ENCODE results near the gene GALNT10.

Gene GALNT10

DNA sequence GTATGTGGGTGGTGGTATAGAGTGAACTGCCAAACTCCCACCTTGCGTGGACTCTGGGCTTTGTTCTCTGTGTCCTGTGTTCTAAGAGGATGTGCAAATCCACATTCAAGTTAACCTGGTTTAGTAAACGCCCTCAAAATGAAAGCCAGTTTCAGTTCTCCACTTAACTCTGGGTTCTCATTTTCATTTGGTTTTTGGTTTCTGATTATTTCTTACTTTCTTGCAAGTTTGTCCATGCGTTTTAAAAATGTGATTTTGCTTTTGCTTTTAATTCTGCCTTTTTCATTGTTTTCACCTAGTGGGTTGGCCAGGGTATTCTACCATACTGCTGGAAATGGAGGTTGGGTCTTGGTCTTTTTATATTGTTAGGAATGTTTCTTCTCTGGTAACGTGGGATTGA, 38.2 kb downstream of the GALNT10 start:
- H3K4me3 Mint-ChIP-seq: peak overlapping the region; percentile 7
- DNase-seq (ENCODE audit: low spot score in 2 of 2): no peak
- H3K27ac Mint-ChIP-seq: no peak overlapping the region
- H3K9me3 Mint-ChIP-seq: peaks cover 17% of the 10 kb centered on the region
- H3K4me1 Mint-ChIP-seq: peaks cover 59% of the 10 kb centered on the region
- peaks cover 18% of the 10 kb centered on the region for H3K36me3 Mint-ChIP-seq
- ATAC-seq: peak; percentile 53

DNA sequence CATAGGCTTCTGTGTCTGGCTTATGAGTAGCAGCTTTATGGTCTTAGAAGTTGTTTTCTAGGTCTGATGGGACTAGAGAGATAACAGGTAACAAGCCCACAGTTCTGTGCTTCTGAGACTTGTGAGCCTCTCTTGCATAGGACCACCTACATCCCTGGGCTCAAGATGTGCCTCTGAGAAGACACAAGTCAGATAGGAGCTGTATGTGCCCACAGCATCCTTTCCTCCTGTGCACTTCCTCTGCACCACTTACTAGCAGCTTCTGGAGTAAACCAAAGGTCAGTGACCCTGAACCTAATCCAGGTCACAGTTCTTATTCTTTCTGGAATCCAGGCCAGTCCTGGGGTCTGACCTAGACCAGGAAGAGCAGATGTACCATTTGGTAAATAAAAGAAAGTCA, 40.0 kb downstream of the GALNT10 start:
- Mint-ChIP-seq H3K36me3 (peaks cover 13% of the 10 kb centered on the region), H3K27ac (no peak overlapping the region), H3K9me3 (peaks cover 17% of the 10 kb centered on the region), H3K4me1 (peaks cover 67% of the 10 kb centered on the region), H3K4me3 (no peak overlapping the region)
- ATAC-seq (no peak), DNase-seq (ENCODE audit: low spot score in 2 of 2) (no peak)

DNA sequence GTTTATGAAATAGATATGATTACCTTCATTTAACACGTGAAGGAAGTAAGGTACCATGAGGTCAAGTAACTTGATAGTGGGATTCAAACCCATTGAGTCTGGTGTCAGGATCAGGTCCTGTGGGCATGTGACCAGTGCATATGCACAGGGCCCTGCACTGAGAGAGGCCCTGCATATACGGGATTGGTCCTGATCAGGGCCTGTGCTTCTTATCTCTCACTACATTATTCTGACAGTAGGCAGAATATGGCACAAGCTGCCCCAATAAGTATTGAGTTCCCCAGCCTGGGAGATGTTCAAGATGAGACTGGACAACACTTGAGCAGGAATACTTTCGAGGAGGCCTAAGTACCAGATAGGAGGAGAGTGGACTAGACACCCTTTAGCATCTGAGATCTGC, 44.0 kb downstream of the GALNT10 start:
- no peak for DNase-seq (ENCODE audit: low spot score in 2 of 2)
- Mint-ChIP-seq H3K9me3 (no peaks in the 10 kb centered on the region), H3K36me3 (no peaks in the 10 kb centered on the region), H3K4me3 (no peak overlapping the region), H3K27ac (no peak overlapping the region), H3K4me1 (peaks cover 77% of the 10 kb centered on the region)
- ATAC-seq: no peak

DNA sequence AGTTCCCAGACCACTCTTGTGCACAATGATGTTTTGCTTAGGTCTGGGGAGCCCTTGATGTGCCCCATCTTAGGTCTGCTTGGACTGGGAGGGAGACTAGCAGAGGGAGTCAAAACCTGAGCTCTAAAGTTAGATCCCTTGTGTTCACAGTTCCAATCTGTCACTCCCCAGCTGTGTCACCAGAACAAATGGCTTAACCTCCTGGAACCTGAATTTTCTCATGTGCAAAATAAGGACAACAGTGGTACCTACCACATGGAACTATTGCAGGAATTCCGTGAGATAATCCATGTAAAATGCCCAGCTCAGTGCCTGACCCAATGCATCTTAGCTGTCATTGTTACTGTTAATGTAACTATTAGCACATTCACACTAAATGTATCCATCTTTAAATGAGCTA, 45.5 kb downstream of the GALNT10 start:
- ATAC-seq: no peak
- H3K9me3 Mint-ChIP-seq: no peaks in the 10 kb centered on the region
- no peak for DNase-seq (ENCODE audit: low spot score in 2 of 2)
- no peak overlapping the region for H3K27ac Mint-ChIP-seq
- no peaks in the 10 kb centered on the region for H3K36me3 Mint-ChIP-seq
- no peak overlapping the region for H3K4me3 Mint-ChIP-seq
- H3K4me1 Mint-ChIP-seq: peaks cover 82% of the 10 kb centered on the region

DNA sequence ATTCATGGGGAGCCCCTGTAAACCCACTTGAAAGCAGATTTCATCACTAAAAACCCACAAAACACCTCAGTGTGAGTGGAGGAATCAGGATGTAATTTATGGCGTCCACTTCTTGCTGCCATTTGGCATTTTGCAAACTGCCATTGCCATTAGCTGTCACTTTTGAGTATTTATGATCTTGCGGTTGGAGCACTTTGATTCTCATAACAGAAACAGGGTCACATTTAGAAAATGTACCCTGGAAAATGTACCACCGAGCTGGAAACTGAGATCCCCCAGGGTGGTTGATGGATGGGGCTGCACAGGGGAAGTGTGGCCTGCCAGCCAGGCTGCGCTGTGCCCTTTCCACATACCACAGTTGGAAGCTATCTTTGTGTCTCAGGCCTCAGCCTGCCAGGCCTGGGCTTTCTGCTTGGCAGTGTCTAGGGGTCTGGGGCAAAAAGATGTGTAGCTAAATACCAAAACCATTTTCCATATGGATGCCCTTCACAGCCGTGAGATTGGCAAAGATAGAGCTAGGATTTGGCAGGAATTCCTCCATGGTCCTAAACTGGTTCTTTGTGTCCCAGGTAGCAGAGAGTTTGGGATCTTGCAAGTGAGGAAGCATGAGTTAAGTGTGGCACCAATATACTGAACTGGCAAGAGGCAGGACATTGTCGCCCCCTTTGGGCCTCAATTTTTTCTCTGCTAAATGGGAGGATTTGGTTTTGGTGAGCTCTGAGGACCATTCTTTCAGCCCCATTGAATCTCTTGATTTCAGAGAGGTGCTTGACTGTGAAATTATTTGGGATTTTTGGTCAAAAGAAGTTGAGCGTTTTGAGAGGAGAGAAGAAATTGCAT, 46.2 kb downstream of the GALNT10 start:
- Mint-ChIP-seq H3K27ac (peak overlapping the region; percentile 34), H3K36me3 (no peaks in the 10 kb centered on the region), H3K4me1 (peaks cover 78% of the 10 kb centered on the region), H3K4me3 (no peak overlapping the region), H3K9me3 (no peaks in the 10 kb centered on the region)
- ATAC-seq (peak; percentile 24), DNase-seq (ENCODE audit: low spot score in 2 of 2) (no peak)

DNA sequence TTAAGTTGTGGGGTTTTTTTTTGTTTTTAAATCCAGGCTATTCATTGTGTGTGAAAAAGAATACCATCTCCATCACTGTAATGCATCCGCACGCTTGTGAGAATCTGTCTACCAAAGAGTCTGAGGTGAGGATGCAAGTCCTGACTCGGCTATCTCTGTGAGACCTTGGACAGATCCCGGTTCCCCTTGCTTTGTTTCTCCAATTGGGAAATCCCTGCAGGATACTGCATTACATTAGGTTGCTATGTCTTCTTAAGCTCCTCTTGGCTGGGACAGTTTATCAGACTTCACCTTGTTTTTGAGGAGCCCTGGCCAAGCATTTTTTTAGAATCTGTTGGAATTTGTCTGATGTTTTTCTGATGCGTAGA, 46.8 kb downstream of the GALNT10 start:
- ATAC-seq: no peak
- Mint-ChIP-seq H3K27ac (peak overlapping the region; percentile 34), H3K4me3 (no peak overlapping the region), H3K9me3 (no peaks in the 10 kb centered on the region), H3K36me3 (no peaks in the 10 kb centered on the region), H3K4me1 (peaks cover 75% of the 10 kb centered on the region)
- DNase-seq (ENCODE audit: low spot score in 2 of 2): no peak

DNA sequence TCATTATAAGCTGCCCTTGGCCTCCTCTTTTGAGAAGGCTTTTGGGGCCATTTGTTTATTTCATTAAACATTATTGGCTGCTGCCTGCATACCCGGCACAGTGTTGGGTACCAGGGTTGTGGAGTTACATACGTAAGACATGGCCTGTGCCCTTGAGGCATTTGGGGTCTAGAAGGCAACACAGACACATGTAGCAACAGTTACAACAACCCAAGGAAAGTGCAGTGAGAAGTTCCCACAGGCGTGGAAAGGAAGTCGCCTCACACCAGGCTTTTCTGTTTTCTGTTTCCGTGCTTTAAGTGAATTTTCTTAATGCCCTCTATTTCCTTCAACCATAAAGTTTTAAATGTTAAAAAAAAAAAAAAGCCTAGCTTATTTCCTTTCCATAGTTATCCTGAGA, 47.4 kb downstream of the GALNT10 start:
- no peaks in the 10 kb centered on the region for H3K9me3 Mint-ChIP-seq
- no peak overlapping the region for H3K4me3 Mint-ChIP-seq
- H3K27ac Mint-ChIP-seq: peak overlapping the region; percentile 34
- no peaks in the 10 kb centered on the region for H3K36me3 Mint-ChIP-seq
- peaks cover 78% of the 10 kb centered on the region for H3K4me1 Mint-ChIP-seq
- ATAC-seq (no peak), DNase-seq (ENCODE audit: low spot score in 2 of 2) (peak in 1 of 2 donors; percentile 12)

DNA sequence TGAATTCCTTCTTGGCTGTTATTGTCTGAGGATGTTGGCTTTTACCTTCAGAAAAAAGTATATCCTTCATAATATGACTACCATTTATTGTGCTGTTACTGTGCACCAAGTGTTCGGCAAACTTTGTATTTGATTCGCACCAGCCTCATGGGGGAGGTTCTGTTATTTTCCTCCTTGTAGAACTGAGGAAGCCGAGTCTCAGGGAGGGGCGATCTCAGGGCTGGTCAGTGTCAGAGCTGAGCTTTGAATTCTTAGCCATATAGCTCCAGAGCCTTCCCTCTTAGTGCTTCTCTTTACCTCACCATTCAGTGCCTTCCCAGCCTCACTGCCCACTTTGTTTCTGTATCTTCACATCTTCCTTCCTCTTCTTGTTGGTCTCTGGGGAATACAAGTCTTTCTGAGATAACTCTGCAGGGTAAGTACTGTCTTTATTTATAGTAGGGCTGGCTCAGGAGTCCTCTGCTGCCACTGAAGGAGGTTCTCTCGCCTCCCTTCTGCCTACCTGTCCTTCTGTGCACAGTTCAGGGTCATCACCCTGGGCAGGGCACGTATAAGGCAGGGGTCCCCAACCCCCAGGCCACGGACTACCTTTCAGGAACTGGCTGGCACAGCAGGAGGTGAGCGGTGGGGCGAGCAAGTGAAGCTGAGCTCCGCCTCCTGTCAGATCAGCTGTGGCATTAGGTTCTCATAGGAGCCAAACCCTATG, 48.4 kb downstream of the GALNT10 start:
- no peak for DNase-seq (ENCODE audit: low spot score in 2 of 2)
- Mint-ChIP-seq H3K4me1 (peaks cover 74% of the 10 kb centered on the region), H3K4me3 (no peak overlapping the region), H3K36me3 (no peaks in the 10 kb centered on the region), H3K9me3 (no peaks in the 10 kb centered on the region), H3K27ac (peak overlapping the region; percentile 5)
- no peak for ATAC-seq

DNA sequence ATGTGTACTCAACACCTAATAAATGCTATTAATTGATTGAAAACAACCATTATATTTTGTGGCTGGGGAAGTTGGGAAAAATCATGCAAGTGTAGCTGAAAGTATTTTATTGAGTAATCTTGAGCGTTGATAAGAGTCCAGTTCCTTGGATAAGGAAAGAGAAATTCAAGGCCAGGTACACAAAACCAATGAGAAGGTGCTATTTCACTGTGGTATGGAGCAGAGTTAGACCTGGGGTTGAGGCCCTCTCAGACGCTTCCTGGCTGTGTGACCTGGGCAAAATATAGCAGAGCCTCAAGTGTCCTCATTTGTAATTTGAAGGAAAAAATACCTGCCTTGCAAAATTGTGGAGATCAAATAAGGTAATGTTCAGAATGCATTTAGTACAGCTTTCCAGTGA, 50.1 kb downstream of the GALNT10 start:
- peak overlapping the region; percentile 17 for H3K27ac Mint-ChIP-seq
- no peaks in the 10 kb centered on the region for H3K36me3 Mint-ChIP-seq
- H3K9me3 Mint-ChIP-seq: no peaks in the 10 kb centered on the region
- H3K4me3 Mint-ChIP-seq: no peak overlapping the region
- DNase-seq (ENCODE audit: low spot score in 2 of 2): no peak
- no peak for ATAC-seq
- H3K4me1 Mint-ChIP-seq: peaks cover 75% of the 10 kb centered on the region

DNA sequence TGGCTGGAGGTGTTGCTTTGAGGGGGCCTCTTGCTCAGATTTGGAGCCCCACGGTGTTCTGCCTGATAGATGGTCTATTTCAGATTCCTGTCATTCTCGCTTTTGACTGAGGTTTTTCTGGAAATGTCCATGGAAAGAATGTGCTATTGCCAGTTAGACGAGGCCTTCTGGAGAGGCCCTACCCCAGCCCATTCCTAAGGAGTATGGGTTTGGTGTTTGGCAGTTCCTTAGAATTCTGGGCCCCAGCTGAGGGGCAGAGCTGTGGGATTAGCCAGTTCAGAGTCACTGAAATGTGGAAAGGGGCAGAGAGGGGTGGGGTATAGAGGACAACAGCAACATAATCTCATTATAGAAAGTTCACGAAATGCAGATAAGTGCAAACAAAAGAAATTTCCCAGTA, 50.5 kb downstream of the GALNT10 start:
- DNase-seq (ENCODE audit: low spot score in 2 of 2) (no peak), ATAC-seq (no peak)
- Mint-ChIP-seq H3K4me3 (no peak overlapping the region), H3K36me3 (no peaks in the 10 kb centered on the region), H3K9me3 (no peaks in the 10 kb centered on the region), H3K4me1 (peaks cover 70% of the 10 kb centered on the region), H3K27ac (peak overlapping the region; percentile 17)

DNA sequence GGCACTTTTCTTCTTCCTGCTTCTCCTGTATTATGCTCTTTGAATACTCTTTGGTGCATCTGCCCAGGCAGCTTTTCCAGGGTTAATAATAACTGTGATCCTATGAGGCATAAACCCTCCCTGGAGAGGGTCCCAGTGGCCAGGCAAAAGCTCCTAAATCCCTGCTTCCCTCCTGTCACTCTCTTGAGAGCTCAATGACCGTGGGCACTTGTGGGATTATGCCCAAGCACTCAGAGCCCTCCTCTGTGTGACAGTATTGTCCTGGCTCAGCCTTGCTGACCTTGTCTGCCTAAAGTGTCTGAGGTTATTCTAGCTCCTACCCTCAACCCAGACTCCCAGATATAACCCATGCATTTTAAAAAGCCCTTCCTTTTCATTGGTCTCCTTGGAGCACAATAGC, 51.9 kb downstream of the GALNT10 start:
- ATAC-seq (no peak), DNase-seq (ENCODE audit: low spot score in 2 of 2) (no peak)
- Mint-ChIP-seq H3K36me3 (no peaks in the 10 kb centered on the region), H3K4me1 (peaks cover 56% of the 10 kb centered on the region), H3K4me3 (no peak overlapping the region), H3K27ac (peak overlapping the region; percentile 24), H3K9me3 (no peaks in the 10 kb centered on the region)

DNA sequence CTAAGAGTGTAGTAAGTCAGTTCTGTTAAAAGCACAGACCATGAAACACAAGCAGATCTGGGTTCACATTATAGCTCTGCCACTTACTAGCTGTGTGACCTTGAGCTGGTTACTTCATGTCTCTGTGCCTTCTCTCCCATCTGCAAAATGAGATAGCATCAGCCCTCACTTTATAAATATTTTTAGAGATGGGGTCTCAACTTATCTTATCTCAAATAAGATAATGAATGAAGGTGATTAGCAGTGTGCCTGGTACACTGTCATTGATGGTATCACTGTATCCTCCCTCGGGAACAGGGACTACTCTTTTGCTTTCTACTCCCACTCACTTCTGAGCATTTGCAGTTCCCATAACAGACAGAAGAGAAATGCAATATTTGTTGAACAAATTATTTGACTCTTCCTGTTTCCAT, 52.4 kb downstream of the GALNT10 start:
- Mint-ChIP-seq H3K27ac (peak overlapping the region; percentile 24), H3K36me3 (no peaks in the 10 kb centered on the region), H3K4me1 (peaks cover 51% of the 10 kb centered on the region), H3K4me3 (no peak overlapping the region), H3K9me3 (no peaks in the 10 kb centered on the region)
- no peak for ATAC-seq
- no peak for DNase-seq (ENCODE audit: low spot score in 2 of 2)

DNA sequence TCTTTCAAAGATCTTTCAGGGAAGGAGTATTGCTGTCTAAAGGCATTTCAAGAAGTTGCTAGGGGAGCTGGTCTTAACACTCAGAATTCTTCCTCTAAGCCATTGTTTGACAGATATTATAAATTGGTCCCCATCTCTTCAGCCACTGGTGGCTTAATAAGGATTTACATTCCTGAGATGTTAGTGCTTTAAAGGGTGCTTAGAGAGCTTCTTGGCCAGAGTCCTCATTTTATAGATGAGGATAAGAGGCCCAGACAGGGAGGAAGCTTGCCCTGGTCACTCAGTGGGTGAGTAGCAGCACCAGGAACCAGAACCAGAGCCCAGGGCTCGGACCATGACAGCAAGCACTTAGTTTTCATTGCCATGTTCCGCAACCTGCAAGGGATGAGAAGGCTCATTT, 53.2 kb downstream of the GALNT10 start:
- Mint-ChIP-seq H3K27ac (peak overlapping the region; percentile 72), H3K36me3 (no peaks in the 10 kb centered on the region), H3K4me3 (no peak overlapping the region), H3K4me1 (peaks cover 54% of the 10 kb centered on the region), H3K9me3 (no peaks in the 10 kb centered on the region)
- DNase-seq (ENCODE audit: low spot score in 2 of 2) (no peak), ATAC-seq (no peak)

DNA sequence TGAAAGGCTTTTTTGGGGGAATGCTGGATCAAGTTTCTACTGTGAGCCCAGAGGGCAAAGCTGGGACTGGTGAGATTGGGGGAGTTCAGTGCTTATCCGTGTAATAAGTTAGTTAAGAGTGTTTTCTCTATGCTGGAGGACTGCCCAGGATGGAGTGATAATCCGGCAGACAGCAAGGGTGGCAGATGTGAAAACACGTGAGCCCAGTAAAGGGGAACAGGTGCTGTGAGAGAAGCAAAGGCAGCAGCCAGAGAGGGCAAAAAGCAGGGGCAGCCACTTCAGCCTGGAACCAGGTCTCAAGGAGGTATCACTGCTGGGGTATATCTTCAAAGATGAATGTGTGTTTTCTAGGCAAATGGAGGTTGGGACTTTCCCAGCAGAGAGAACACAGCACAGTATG, 53.9 kb downstream of the GALNT10 start:
- Mint-ChIP-seq H3K36me3 (no peaks in the 10 kb centered on the region), H3K9me3 (no peaks in the 10 kb centered on the region), H3K4me3 (no peak overlapping the region), H3K27ac (peak overlapping the region; percentile 72), H3K4me1 (peaks cover 54% of the 10 kb centered on the region)
- ATAC-seq (no peak), DNase-seq (ENCODE audit: low spot score in 2 of 2) (no peak)

DNA sequence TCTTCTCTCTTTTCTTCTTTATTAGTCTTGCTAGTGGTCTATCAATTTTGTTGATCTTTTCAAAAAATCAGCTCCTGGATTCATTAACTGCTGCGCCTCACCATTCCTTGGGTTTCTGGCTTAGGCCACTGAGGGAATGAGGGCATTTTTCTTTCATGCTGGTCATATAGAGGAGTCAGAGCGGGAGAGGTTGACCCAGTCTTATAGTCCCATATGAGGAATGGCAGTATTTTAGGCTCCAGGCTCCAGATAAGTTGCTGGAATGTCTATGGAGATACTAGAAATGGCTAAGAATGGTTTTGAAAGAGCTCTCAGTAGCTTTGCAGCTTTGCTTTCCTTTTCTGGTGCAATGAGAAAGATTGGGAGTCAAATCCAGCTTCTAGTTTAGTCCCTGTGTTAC, 58.2 kb downstream of the GALNT10 start:
- Mint-ChIP-seq H3K36me3 (no peaks in the 10 kb centered on the region), H3K4me1 (peaks cover 38% of the 10 kb centered on the region), H3K27ac (no peak overlapping the region), H3K9me3 (peaks cover 4% of the 10 kb centered on the region), H3K4me3 (no peak overlapping the region)
- DNase-seq (ENCODE audit: low spot score in 2 of 2) (no peak), ATAC-seq (no peak)

DNA sequence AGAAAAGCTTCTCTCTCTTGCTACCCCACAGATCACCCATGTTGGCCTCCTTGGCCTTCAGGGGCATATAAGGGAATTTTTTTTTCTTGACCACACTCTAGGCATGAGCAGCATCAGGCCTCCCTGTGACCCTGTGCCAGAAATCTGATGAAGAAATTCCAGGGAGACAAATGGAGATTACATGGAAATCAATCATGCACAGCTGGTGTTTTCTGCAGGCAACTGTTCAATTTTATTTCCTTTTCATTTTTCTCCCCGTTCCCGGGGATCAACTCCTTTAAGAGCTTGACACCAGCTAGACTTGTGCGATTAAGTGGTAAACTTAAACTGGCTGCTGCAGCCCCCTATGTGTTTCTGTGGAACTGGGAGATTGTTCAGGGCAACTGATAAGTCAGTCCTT, 59.3 kb downstream of the GALNT10 start:
- Mint-ChIP-seq H3K27ac (no peak overlapping the region), H3K4me1 (peaks cover 37% of the 10 kb centered on the region), H3K4me3 (no peak overlapping the region), H3K9me3 (peaks cover 4% of the 10 kb centered on the region), H3K36me3 (no peaks in the 10 kb centered on the region)
- no peak for ATAC-seq
- no peak for DNase-seq (ENCODE audit: low spot score in 2 of 2)

Data from stimulated activated effector memory CD8-positive, alpha-beta T cell treated with anti-CD3 and anti-CD28 coated beads, Interleukin-12 subunit alpha, Interleukin-12 subunit beta, amount 100 ng/mL, for 72 hours (primary cell).